AG04449 (cell line): ENCODE measurements around the gene DDX5.
"Not testable (repeated sequence)": the region's sequence is repeated elsewhere in the genome, so short reads cannot be mapped to it uniquely, and the experiment has no call there.

Source experiments
- CTCF ChIA-PET: fragments of 350-600 bp; formaldehyde crosslinking; extraction: SDS; loops from one replicate; lab custom pipeline; 2021; ENCODE audit warnings: antibody characterized with exemption; lab: Yijun Ruan, JAX
- POLR2A ChIA-PET: fragments of 400-600, 350-600 bp; formaldehyde crosslinking; extraction: SDS; loops from one replicate; lab custom pipeline; 2020; ENCODE audit warnings: antibody characterized with exemption, inconsistent platforms; lab: Yijun Ruan, JAX
- DNase-seq: peaks from one replicate; pipeline ENCODE4 v3.0.0-alpha.2; 2010; ENCODE audit warnings: low read depth, low spot score
- H3K4me3 ChIP-seq: 2 replicates; pipeline ENCODE4 v1.5.1; 2011; ENCODE audit warnings: low read depth, mild to moderate bottlenecking, control low read depth, low read length
- CTCF ChIP-seq: IDR thresholded peaks from one replicate; pipeline ENCODE4 v1.5.1; 2011; ENCODE audit warnings: mild to moderate bottlenecking, moderate library complexity, low read length, control low read depth, inconsistent platforms; ENCODE audit not compliant: insufficient read depth; ENCODE audit errors: missing control alignments

Gene DDX5

GRCh38 chr17:64499805-64500486 lies 6.1 kb downstream of the DDX5 start:
- CTCF ChIA-PET, result interaction anchor here (8.5 to 13.0 kb wide), 2 partner anchors 7 to 79 kb away, joined by 78 to 451 read pairs; partner anchors contain the start of gene POLG2
- no peak overlapping the region for H3K4me3 ChIP-seq
- POLR2A ChIA-PET, result interaction anchor here (0.5 to 0.6 kb wide), 2 partner anchors 76 to 147 kb away, joined by 3 read pairs; no protein-coding TSS in a partner anchor
- TF ChIP-seq CTCF, result no peak
- DNase-seq, result no peak

GRCh38 chr17:64498308-64499203 lies 7.5 kb downstream of the DDX5 start:
- no peak for DNase-seq

DNA sequence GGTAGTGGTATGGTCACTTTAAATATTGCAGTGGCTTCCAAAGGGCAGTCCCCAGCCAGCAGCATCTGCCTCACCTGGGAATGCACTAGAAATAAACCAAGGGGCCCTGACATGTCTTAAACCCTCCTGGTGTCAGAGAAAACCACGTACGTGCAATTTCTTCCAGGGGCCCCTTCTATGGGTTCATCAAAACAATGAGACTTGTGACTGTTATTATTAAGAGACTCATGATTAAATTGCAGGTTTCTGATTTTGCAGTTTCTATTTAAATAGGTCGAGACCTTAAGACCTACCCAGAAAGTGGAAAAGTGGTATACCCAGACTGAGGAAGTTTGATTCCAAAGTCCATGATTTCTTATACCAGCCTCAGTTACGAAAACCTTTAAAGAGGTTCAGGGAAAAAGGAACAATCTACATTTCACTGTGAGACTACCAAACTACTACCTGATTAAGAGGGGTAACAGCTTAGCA lies 8.5 kb downstream of the DDX5 start:
- TF ChIP-seq CTCF, result no peak
- H3K4me3 ChIP-seq, result peak overlapping the region; percentile 88
- POLR2A ChIA-PET, result interaction anchor here (1.3 to 3.3 kb wide), 2 partner anchors 8 to 88 kb away, joined by 3 to 55 read pairs; partner anchors contain the start of genes CEP95 and DDX5
- DNase-seq, result no peak
- CTCF ChIA-PET, result interaction anchor here (8.6 to 13.0 kb wide), 2 partner anchors 6 to 76 kb away, joined by 78 to 451 read pairs; partner anchors contain the start of genes CEP95 and DDX5

More at GRCh38 chr17:64498308-64499203, 7.5 kb downstream of the DDX5 start:
- POLR2A ChIA-PET, result interaction anchor here (3.3 kb wide), 1 partner anchor 7 kb away, joined by 55 read pairs; the partner anchor contains the start of genes CEP95 and DDX5
- no peak for TF ChIP-seq CTCF
- CTCF ChIA-PET, result interaction anchor here (1.5 to 13.0 kb wide), 2 partner anchors 12 to 77 kb away, joined by 3 to 451 read pairs; no protein-coding TSS in a partner anchor
- H3K4me3 ChIP-seq, result no peak overlapping the region

DNA sequence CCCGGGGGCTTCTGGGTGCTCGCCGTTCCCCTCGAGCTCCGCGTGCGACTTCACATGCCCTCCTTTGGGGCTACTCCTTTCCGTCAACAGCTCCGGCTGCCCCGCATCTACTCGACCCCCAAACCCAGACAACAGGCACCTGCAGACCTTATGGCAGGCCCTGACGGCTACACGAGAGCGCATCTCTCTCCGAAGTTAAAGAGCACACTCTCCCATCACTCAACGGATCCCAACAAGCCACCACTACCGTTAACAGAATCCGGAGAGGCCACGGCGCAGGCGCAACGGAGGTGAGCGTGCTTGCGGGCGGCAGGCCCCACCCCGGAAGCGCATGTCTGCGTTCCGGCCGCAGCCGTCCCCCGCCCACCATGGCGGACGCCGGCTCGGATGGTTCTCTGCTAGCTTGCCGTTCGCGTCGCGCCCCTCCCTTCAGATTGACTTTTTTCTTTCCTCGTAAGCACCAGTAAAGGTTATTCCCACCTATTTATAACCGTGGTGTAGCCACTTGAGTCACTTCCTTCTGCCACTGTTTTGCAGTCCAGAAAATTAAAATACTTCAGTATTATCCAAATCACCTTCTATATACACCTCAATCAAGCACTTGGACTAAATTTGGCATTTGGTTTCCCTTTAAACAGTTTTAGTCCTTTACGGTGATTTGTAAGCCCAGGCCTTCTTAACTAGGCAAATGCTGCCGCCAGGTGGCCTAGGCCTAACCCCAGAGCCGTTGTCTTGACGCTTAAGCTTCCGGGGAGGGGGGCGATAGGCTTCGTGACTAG lies 9.1 kb downstream of the DDX5 start, which contains the start of gene POLG2:
Gene POLG2 (minus strand): TSS at position 269 of the 779 bp plus-strand sequence. CDS start 86 bp downstream, at position 183.
- peak within 1 kb of the TSS; percentile 88 for H3K4me3 ChIP-seq
- ChIA-PET CTCF (interaction anchor here (1.1 to 13.0 kb wide), 4 partner anchors 7 to 152 kb away, joined by 3 to 451 read pairs (median 40); partner anchors contain the start of genes CEP95 and DDX5), POLR2A (interaction anchor here (1.3 to 3.3 kb wide), 3 partner anchors 9 to 88 kb away, joined by 3 to 55 read pairs (median 7); partner anchors contain the start of genes CEP95 and DDX5)
- peak; percentile 49 for DNase-seq
- peak; percentile 53 for TF ChIP-seq CTCF

- TF ChIP-seq CTCF, result no peak
- POLR2A ChIA-PET, result interaction anchor here (1.3 to 3.3 kb wide), 3 partner anchors 9 to 87 kb away, joined by 3 to 55 read pairs (median 7); partner anchors contain the start of genes CEP95 and DDX5
- no peak for DNase-seq
- peak overlapping the region; percentile 88 for H3K4me3 ChIP-seq
- CTCF ChIA-PET, result interaction anchor here (1.1 to 13.0 kb wide), 4 partner anchors 8 to 153 kb away, joined by 3 to 451 read pairs (median 40); partner anchors contain the start of genes CEP95 and DDX5
These were observed 9.7 kb downstream of the DDX5 start for GRCh38 chr17:64496348-64496785.

DNA sequence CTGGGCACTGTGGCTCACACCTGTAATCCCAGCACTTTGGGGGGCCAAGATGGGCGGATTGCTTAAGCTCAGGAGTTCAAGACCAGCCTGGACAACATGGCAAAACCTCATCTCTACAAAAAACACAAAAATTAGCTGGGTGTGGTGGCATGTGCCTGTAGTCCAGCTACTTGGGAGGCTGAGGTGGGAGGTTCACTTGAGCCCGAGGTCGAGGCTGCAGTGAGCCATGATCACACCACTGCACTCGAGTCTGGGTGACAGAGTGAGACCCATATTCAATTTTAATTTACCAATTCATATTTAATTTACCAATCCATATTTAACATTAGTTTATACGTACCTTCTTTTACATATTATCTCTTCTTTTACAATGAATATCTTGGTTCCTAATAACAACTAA lies 10.8 kb downstream of the DDX5 start:
- ChIA-PET POLR2A (interaction anchor here (0.7 kb wide), 1 partner anchor 11 kb away, joined by 3 read pairs; the partner anchor contains the start of gene DDX5), CTCF (interaction anchor here (0.7 to 13.0 kb wide), 4 partner anchors 9 to 469 kb away, joined by 3 to 451 read pairs (median 41); partner anchors contain the start of genes CEP95 and DDX5)
- not testable (repeated sequence) for DNase-seq, H3K4me3 ChIP-seq
